ENCODE measurements around the gene MFNG.

- TF ChIP-seq CTCF (IDR thresholded peaks at IDR 0.05) (no peak), POLR2A (IDR thresholded peaks at IDR 0.05) (no peak)
These were observed 66.1 kb downstream of the MFNG start for GRCh38 chr22:37419969-37420685.
